ENCODE data around the gene KRR1. TPM values are rescaled to one million over a fixed set of nuclear protein-coding genes. Genes with fewer than 3 reads are reported as not detected.

Gene KRR1
- total RNA-seq, 1 experiment from 2014 or later: 73.2 TPM

- Histone ChIP-seq H3K27me3 (replicated peaks; ENCODE audit: control insufficient read depth, insufficient read depth, low read length) (no peaks in the 10 kb centered on the region), H3K4me1 (0 out of 2 replicates have a peak, but pooled peaks cover 10% of the 10 kb centered on the region), H3K36me3 (ENCODE audit: control insufficient read depth, insufficient read depth, low read length) (no peaks in the 10 kb centered on the region), H3K4me3 (ENCODE audit: low read depth, low read length) (no peak overlapping the region), H3K9me3 (no peaks in the 10 kb centered on the region)
- intact Hi-C loops (cut with micrococcal nuclease; ENCODE audit: unreplicated experiment): no loop called here
- ChIA-PET CTCF (interaction anchor here (0.9 kb wide), 1 partner anchor 117 kb away, joined by 3 read pairs; the partner anchor contains the start of gene GLIPR1L2), POLR2A (no interaction called here)
- H3K27me3 Mint-ChIP-seq (ENCODE audit: insufficient read depth, unreplicated experiment): no peaks in the 10 kb centered on the region
- H3K4me1 Mint-ChIP-seq (ENCODE audit: low read depth, unreplicated experiment): no peaks in the 10 kb centered on the region
- no peak overlapping the region for H3K27ac Mint-ChIP-seq (ENCODE audit: unreplicated experiment)
- H3K9me3 Mint-ChIP-seq (ENCODE audit: unreplicated experiment): no peaks in the 10 kb centered on the region
- BruUV-seq (replicated peaks): no TSS peak
- no peak overlapping the region for H3K4me3 Mint-ChIP-seq (ENCODE audit: unreplicated experiment)
- no peak for DNase-seq
- TF ChIP-seq CTCF (IDR thresholded peaks at IDR 0.05; ENCODE audit: insufficient read depth in 1 of 2, low read depth in 1 of 2, low read length in 1 of 2, severe bottlenecking in 1 of 2, unreplicated experiment in 1 of 2): no peak
- peaks cover 16% of the 10 kb centered on the region for H3K36me3 Mint-ChIP-seq (ENCODE audit: insufficient read depth, unreplicated experiment)
These were observed 3.2 kb downstream of the KRR1 start for GRCh38 chr12:75508159-75508558.

GRCh38 chr12:75507086-75507485, 4.3 kb downstream of the KRR1 start:
- Mint-ChIP-seq H3K36me3 (ENCODE audit: insufficient read depth, unreplicated experiment) (peaks cover 16% of the 10 kb centered on the region), H3K27me3 (ENCODE audit: insufficient read depth, unreplicated experiment) (no peaks in the 10 kb centered on the region), H3K27ac (ENCODE audit: unreplicated experiment) (no peak overlapping the region), H3K9me3 (ENCODE audit: unreplicated experiment) (no peaks in the 10 kb centered on the region), H3K4me1 (ENCODE audit: low read depth, unreplicated experiment) (no peaks in the 10 kb centered on the region), H3K4me3 (ENCODE audit: unreplicated experiment) (no peak overlapping the region)
- Histone ChIP-seq H3K4me1 (0 out of 2 replicates have a peak, but pooled peaks cover 6% of the 10 kb centered on the region), H3K27me3 (replicated peaks; ENCODE audit: control insufficient read depth, insufficient read depth, low read length) (no peaks in the 10 kb centered on the region), H3K36me3 (ENCODE audit: control insufficient read depth, insufficient read depth, low read length) (no peaks in the 10 kb centered on the region), H3K4me3 (ENCODE audit: low read depth, low read length) (no peak overlapping the region), H3K9me3 (no peaks in the 10 kb centered on the region)
- POLR2A ChIA-PET: interaction anchor here (0.5 kb wide), 1 partner anchor 68 kb away, joined by 3 read pairs; no protein-coding TSS in a partner anchor
- BruUV-seq (replicated peaks): no TSS peak
- DNase-seq: no peak
- CTCF ChIA-PET: interaction anchor here (0.9 kb wide), 1 partner anchor 116 kb away, joined by 3 read pairs; the partner anchor contains the start of gene GLIPR1L2
- no peak for TF ChIP-seq CTCF (IDR thresholded peaks at IDR 0.05; ENCODE audit: insufficient read depth in 1 of 2, low read depth in 1 of 2, low read length in 1 of 2, severe bottlenecking in 1 of 2, unreplicated experiment in 1 of 2)
- intact Hi-C loops (cut with micrococcal nuclease; ENCODE audit: unreplicated experiment): no loop called here

- peaks cover 10% of the 10 kb centered on the region for H3K36me3 Mint-ChIP-seq (ENCODE audit: insufficient read depth, unreplicated experiment)
- Histone ChIP-seq H3K4me1 (0 out of 2 replicates have a peak, but pooled peaks cover 3% of the 10 kb centered on the region), H3K36me3 (ENCODE audit: control insufficient read depth, insufficient read depth, low read length) (no peaks in the 10 kb centered on the region; the same call in 1 of the 2 replicates), H3K27me3 (replicated peaks; ENCODE audit: control insufficient read depth, insufficient read depth, low read length) (no peaks in the 10 kb centered on the region), H3K9me3 (no peaks in the 10 kb centered on the region), H3K4me3 (ENCODE audit: low read depth, low read length) (no peak overlapping the region)
- CTCF ChIA-PET: no interaction called here
- BruUV-seq (replicated peaks): no TSS peak
- TF ChIP-seq CTCF (IDR thresholded peaks at IDR 0.05; ENCODE audit: insufficient read depth in 1 of 2, low read depth in 1 of 2, low read length in 1 of 2, severe bottlenecking in 1 of 2, unreplicated experiment in 1 of 2): peak; percentile 47 to 48
- H3K4me3 Mint-ChIP-seq (ENCODE audit: unreplicated experiment): no peak overlapping the region
- POLR2A ChIA-PET: no interaction called here
- DNase-seq: no peak
- intact Hi-C loops (cut with micrococcal nuclease; ENCODE audit: unreplicated experiment): loop anchor here (2.0 kb wide), 1 partner anchor 171 kb away; the partner anchor contains the start of gene GLIPR1L1
- no peaks in the 10 kb centered on the region for H3K27me3 Mint-ChIP-seq (ENCODE audit: insufficient read depth, unreplicated experiment)
- H3K9me3 Mint-ChIP-seq (ENCODE audit: unreplicated experiment): no peaks in the 10 kb centered on the region
- no peak overlapping the region for H3K27ac Mint-ChIP-seq (ENCODE audit: unreplicated experiment)
- H3K4me1 Mint-ChIP-seq (ENCODE audit: low read depth, unreplicated experiment): no peaks in the 10 kb centered on the region
These were observed 5.6 kb downstream of the KRR1 start for GRCh38 chr12:75505706-75506312.
